Neural cell (in vitro differentiated cells): Measurements from ENCODE around the gene ZDHHC9. TPM values are rescaled to one million over a fixed set of nuclear protein-coding genes. Genes with fewer than 3 reads are reported as not detected.
"Not testable (repeated sequence)": the region's sequence is repeated elsewhere in the genome, so short reads cannot be mapped to it uniquely, and the experiment has no call there.

ENCODE experiments used
- H2AFZ ChIP-seq: fragments of 200-600, 300-800 bp; sonication (generic), shearing (Covaris generic); 2 replicates; pipeline ENCODE4 v1.6.0; 2014; ENCODE audit warnings: low read depth, mild to moderate bottlenecking, antibody characterized with exemption, low read length, moderate library complexity
- H3F3A ChIP-seq: fragments of 200-600 bp; shearing (Covaris generic); 2 replicates; pipeline ENCODE4 v1.6.1; 2016; ENCODE audit warnings: mild to moderate bottlenecking, moderate library complexity, mixed read lengths, antibody characterized with exemption, low read length; ENCODE audit not compliant: insufficient read depth, poor library complexity, severe bottlenecking
- H3K27ac ChIP-seq: fragments of 200-600, 300-800 bp; sonication (generic), shearing (Covaris generic); 2 replicates; pipeline ENCODE4 v1.5.1; 2014; ENCODE audit warnings: mild to moderate bottlenecking, low read length, moderate library complexity
- H3K27me3 ChIP-seq: fragments of 300-800, 200-600 bp; sonication (generic), shearing (Covaris generic); 2 replicates; pipeline ENCODE4 v1.6.0; 2014; ENCODE audit warnings: mild to moderate bottlenecking, low read depth, low read length, moderate library complexity; ENCODE audit not compliant: insufficient read depth
- H3K36me3 ChIP-seq: fragments of 300-800, 200-600 bp; sonication (generic), shearing (Covaris generic); 2 replicates; pipeline ENCODE4 v1.5.1; 2014; ENCODE audit warnings: mild to moderate bottlenecking, antibody characterized with exemption, low read length, moderate library complexity; ENCODE audit not compliant: insufficient read depth
- H3K4me2 ChIP-seq: fragments of 300-800, 200-600 bp; sonication (generic), shearing (Covaris generic); 2 replicates; pipeline ENCODE4 v1.6.0; 2014; ENCODE audit warnings: mild to moderate bottlenecking, low read length
- H3K4me3 ChIP-seq: fragments of 300-800, 200-600 bp; sonication (generic), shearing (Covaris generic); 2 replicates; pipeline ENCODE4 v1.5.1; 2014; ENCODE audit warnings: mild to moderate bottlenecking, low read length, moderate library complexity
- H3K79me2 ChIP-seq: fragments of 200-600 bp; shearing (Covaris generic); replicated peaks from 2 replicates; pipeline ENCODE4 v1.6.0; 2014; ENCODE audit warnings: mild to moderate bottlenecking, low read length, moderate library complexity; ENCODE audit not compliant: insufficient read depth
- H3K9ac ChIP-seq: fragments of 300-800, 200-600 bp; sonication (generic), shearing (Covaris generic); 2 replicates; pipeline ENCODE4 v1.6.1; 2016; ENCODE audit warnings: mild to moderate bottlenecking, low read length, mixed read lengths
- H3K9me2 ChIP-seq: fragments of 200-600 bp; shearing (Covaris generic); 2 replicates; pipeline ENCODE4 v1.6.1; 2016; ENCODE audit warnings: mild to moderate bottlenecking, low read length, mixed read lengths; ENCODE audit not compliant: insufficient read depth
- H3K9me3 ChIP-seq: fragments of 200-600, 300-800 bp; sonication (generic), shearing (Covaris generic); 2 replicates; pipeline ENCODE4 v1.6.1; 2016; ENCODE audit warnings: mild to moderate bottlenecking, mixed run types, low read length, moderate library complexity, mixed read lengths
- H4K20me1 ChIP-seq: fragments of 200-600 bp; shearing (Covaris generic); 2 replicates; pipeline ENCODE4 v1.6.1; 2016; ENCODE audit warnings: mild to moderate bottlenecking, mixed run types; ENCODE audit not compliant: insufficient read depth
- EP300 ChIP-seq: fragments of 450-650 bp; conservative IDR thresholded peaks from 2 replicates; pipeline ENCODE4 v1.6.1; 2014; ENCODE audit warnings: antibody characterized with exemption, mild to moderate bottlenecking, moderate library complexity; ENCODE audit not compliant: poor library complexity, severe bottlenecking
- EZH2 ChIP-seq: fragments of 200-600, 300-800 bp; shearing (Covaris generic), sonication (generic); IDR thresholded peaks from 2 replicates; pipeline ENCODE4 v1.6.1; 2014; ENCODE audit warnings: antibody characterized with exemption, low read length, borderline replicate concordance, mild to moderate bottlenecking; ENCODE audit not compliant: insufficient read depth, poor library complexity, severe bottlenecking
- MXI1 ChIP-seq: fragments of 450-650 bp; conservative IDR thresholded peaks from 2 replicates; pipeline ENCODE4 v1.6.1; 2014; ENCODE audit warnings: antibody characterized with exemption, mild to moderate bottlenecking; ENCODE audit not compliant: poor library complexity, severe bottlenecking
- POLR2AphosphoS5 ChIP-seq: IDR thresholded peaks from 2 replicates; pipeline ENCODE4 v1.6.1; 2012
- RAD21 ChIP-seq: fragments of 450-650 bp; conservative IDR thresholded peaks from 2 replicates; pipeline ENCODE4 v1.6.1; 2014; ENCODE audit warnings: antibody characterized with exemption, mild to moderate bottlenecking, moderate library complexity
- SMC3 ChIP-seq: fragments of 450-650 bp; conservative IDR thresholded peaks from 2 replicates; pipeline ENCODE4 v1.6.1; 2014; ENCODE audit warnings: antibody characterized with exemption, mild to moderate bottlenecking, moderate library complexity; ENCODE audit not compliant: poor library complexity
- polyA plus RNA-seq: library from polyadenylated mRNA; depleted of rRNA; stranded (reverse); fragments of >200 nt; gene quantifications from 2 replicates; pipeline ENCODE4 v1.2.3, GENCODE V29; 2014
- TF ChIP-seq, protein P1 (sequence below): fragments of 450-650 bp; IDR thresholded peaks from 2 replicates; pipeline ENCODE4 v1.5.1; 2014; ENCODE audit warnings: antibody characterized with exemption, mild to moderate bottlenecking, moderate library complexity; ENCODE audit not compliant: poor library complexity, severe bottlenecking

The ZDHHC9 gene
- polyA plus RNA-seq, 1 donor from 2014 or later, result 24.9 TPM

DNA sequence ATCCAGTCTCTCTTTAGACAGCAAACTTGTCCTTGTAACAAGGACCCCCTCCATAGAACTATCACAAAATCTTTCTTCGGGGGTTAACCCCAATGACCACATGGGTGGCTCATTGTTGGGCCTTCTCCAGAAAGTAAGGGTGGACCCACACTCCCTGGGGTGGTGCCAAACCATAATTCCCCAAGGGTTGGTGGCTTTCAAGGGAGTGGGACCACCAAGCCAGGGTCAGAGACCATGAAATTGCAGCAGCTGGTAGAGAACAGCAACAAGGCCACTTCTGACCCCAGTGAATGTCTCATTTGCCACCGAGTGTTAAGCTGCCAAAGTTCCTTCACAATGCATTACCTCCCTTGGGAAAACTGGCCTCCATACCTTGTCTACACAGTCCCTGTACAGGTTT, 28.8 kb upstream of the ZDHHC9 start:
- Histone ChIP-seq H3K36me3 (no peaks in the 10 kb centered on the region), H3K4me3 (no peak overlapping the region), H3K27ac (no peak overlapping the region), H3K9ac (no peak overlapping the region), H3F3A (no peaks in the 10 kb centered on the region), H3K9me2 (no peaks in the 10 kb centered on the region), H3K9me3 (no peaks in the 10 kb centered on the region), H2AFZ (no peak overlapping the region), H3K4me2 (no peak overlapping the region), H3K79me2 (no peaks in the 10 kb centered on the region), H3K27me3 (no peaks in the 10 kb centered on the region), H4K20me1 (no peaks in the 10 kb centered on the region)
- no peak for TF ChIP-seq SMC3
- TF ChIP-seq MXI1, result no peak
- no peak for TF ChIP-seq RAD21

DNA sequence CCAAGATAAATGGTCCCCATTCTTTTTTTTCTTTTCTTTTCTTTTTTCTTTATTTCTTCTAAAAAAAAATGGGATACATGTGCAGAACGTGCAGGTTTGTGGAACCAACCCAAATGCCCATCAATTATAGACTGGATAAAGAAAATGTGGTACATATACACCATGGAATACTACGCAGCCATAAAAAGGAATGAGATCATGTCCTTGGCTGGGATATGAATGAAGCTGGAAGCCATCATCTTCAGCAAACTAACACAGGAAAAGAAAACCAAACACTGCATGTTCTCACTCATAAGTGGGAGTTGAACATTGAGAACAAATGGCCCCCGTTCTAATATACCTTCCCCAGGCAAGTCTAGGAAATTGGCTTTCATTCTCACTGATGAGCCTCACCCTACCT, 22.6 kb upstream of the ZDHHC9 start:
- H3K9ac ChIP-seq, result not testable (repeated sequence)

DNA sequence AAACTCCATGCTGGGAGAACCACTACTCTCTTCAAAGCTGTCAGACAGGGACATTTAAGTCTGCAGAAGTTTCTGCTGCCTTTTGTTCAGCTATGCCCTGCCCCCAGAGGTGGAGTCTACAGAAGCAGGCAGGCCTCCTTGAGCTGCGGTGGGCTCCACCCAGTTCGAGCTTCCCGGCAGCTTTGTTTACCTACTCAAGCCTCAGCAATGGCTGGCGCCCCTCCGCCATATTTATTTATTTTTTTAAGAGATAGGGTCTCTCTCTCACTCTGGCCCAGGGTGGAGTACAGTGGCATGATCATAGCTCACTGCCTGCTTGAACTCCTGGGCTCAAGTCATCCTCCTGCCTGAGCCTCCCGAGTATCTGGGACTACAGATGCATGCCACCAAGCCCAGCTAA, 15.4 kb upstream of the ZDHHC9 start:
- H3K27me3 ChIP-seq, H3F3A ChIP-seq, H3K4me3 ChIP-seq, H3K9me3 ChIP-seq, H3K79me2 ChIP-seq, H4K20me1 ChIP-seq, H3K36me3 ChIP-seq, H3K9ac ChIP-seq, H3K9me2 ChIP-seq, H3K4me2 ChIP-seq, H3K27ac ChIP-seq, H2AFZ ChIP-seq: not testable (repeated sequence)

More for the DNA sequence above, 22.6 kb upstream of the ZDHHC9 start:
- H3K27me3 ChIP-seq, H2AFZ ChIP-seq, H3K9me2 ChIP-seq, H3F3A ChIP-seq, H3K4me2 ChIP-seq, H3K4me3 ChIP-seq, H3K79me2 ChIP-seq, H4K20me1 ChIP-seq, H3K27ac ChIP-seq, H3K9me3 ChIP-seq, H3K36me3 ChIP-seq: not testable (repeated sequence)

DNA sequence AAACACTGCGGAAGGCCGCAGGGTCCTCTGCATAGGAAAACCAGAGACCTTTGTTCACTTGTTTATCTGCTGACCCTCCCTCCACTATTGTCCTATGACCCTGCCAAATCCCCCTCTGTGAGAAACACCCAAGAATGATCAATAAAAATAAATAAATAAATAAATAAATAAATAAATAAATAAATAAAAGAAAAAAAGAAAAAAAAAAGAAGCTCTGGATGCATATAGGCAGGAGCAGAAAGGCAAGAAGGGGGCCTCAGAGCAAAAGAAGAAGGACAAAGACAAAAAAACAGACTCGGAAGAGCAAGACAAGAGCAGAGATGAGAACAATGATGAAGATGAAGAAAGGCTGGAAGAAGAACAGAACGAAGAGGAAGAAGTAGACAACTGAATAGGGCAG, 8.1 kb upstream of the ZDHHC9 start:
- H3K9ac ChIP-seq, H3K27ac ChIP-seq, H4K20me1 ChIP-seq, H3K4me3 ChIP-seq, H3K9me3 ChIP-seq, H3K9me2 ChIP-seq, H3K79me2 ChIP-seq, H3K36me3 ChIP-seq, H2AFZ ChIP-seq, H3F3A ChIP-seq, H3K4me2 ChIP-seq, H3K27me3 ChIP-seq: not testable (repeated sequence)

DNA sequence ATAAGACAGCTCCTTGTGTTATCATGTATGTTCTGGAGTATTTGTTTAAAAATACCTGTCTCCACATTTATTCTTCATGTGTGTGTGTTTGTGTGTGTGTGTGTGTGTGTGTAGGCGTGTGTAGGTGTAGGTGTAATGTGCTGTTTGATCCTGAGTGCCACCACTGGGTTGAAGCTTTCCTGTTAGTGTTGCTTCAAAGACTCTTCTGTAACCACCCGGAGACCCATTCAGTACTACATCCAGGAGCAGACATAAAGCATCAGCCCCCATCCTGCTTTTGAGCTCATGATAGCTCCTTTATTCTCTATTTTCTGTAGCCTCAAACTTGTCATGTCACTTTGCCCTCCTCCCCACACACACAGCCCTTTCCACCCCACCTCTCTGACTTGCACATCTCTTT, 3.0 kb upstream of the ZDHHC9 start:
- Histone ChIP-seq H2AFZ (no peak overlapping the region), H3K27ac (no peak overlapping the region), H3K4me2 (no peak overlapping the region), H3K4me3 (no peak overlapping the region), H3K79me2 (peaks cover 10% of the 10 kb centered on the region), H3K9ac (no peak overlapping the region), H3F3A (no peaks in the 10 kb centered on the region), H3K27me3 (no peaks in the 10 kb centered on the region), H3K9me2 (no peaks in the 10 kb centered on the region), H3K36me3 (no peaks in the 10 kb centered on the region), H4K20me1 (no peaks in the 10 kb centered on the region), H3K9me3 (no peaks in the 10 kb centered on the region)
- TF ChIP-seq EP300, result no peak
- no peak for TF ChIP-seq EZH2
- TF ChIP-seq, protein P1, sequence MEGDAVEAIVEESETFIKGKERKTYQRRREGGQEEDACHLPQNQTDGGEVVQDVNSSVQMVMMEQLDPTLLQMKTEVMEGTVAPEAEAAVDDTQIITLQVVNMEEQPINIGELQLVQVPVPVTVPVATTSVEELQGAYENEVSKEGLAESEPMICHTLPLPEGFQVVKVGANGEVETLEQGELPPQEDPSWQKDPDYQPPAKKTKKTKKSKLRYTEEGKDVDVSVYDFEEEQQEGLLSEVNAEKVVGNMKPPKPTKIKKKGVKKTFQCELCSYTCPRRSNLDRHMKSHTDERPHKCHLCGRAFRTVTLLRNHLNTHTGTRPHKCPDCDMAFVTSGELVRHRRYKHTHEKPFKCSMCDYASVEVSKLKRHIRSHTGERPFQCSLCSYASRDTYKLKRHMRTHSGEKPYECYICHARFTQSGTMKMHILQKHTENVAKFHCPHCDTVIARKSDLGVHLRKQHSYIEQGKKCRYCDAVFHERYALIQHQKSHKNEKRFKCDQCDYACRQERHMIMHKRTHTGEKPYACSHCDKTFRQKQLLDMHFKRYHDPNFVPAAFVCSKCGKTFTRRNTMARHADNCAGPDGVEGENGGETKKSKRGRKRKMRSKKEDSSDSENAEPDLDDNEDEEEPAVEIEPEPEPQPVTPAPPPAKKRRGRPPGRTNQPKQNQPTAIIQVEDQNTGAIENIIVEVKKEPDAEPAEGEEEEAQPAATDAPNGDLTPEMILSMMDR, result no peak
- TF ChIP-seq POLR2AphosphoS5, result no peak
- no peak for TF ChIP-seq MXI1
